Gastroesophageal sphincter (tissue), 3 donors: ENCODE data around the gene INPP5A.

Experiments
- CTCF ChIP-seq, 4 experiments: fragments of 200-600 bp in 2 of 4; fragments of 450-650 bp in 2 of 4; sonication (generic) in 1 of 4; IDR thresholded peaks; one replicate each; pipeline ENCODE4 v1.5.1; 2017 to 2019; ENCODE audit warnings: antibody characterized with exemption in 4 of 4, mild to moderate bottlenecking in 2 of 4, moderate library complexity in 2 of 4
- POLR2A ChIP-seq, 2 donors: fragments of 450-650 bp; IDR thresholded peaks; one replicate each; pipeline ENCODE4 v1.6.1; 2017; ENCODE audit warnings: antibody characterized with exemption in 2 of 2, mild to moderate bottlenecking in 2 of 2, moderate library complexity in 1 of 2
- POLR2AphosphoS5 ChIP-seq: sonication (generic); formaldehyde crosslinking; IDR thresholded peaks from one replicate; pipeline ENCODE4 v1.6.1; 2017; ENCODE audit warnings: antibody characterized with exemption

- no peak for TF ChIP-seq CTCF (IDR thresholded peaks at IDR 0.05)
- no peak for TF ChIP-seq POLR2A (IDR thresholded peaks at IDR 0.05)
- TF ChIP-seq POLR2AphosphoS5, result no peak
Observed at GRCh38 chr10:132544744-132545658, 7.4 kb downstream of the INPP5A start.
